ENCODE results near the gene NEK7. TPM values are rescaled to one million over a fixed set of nuclear protein-coding genes. Genes with fewer than 3 reads are reported as not detected.
"Not testable (repeated sequence)": the region's sequence is repeated elsewhere in the genome, so short reads cannot be mapped to it uniquely, and the experiment has no call there.

The NEK7 gene
- total RNA-seq, 2 donors from 2014 or later = 168 to 228 TPM

DNA sequence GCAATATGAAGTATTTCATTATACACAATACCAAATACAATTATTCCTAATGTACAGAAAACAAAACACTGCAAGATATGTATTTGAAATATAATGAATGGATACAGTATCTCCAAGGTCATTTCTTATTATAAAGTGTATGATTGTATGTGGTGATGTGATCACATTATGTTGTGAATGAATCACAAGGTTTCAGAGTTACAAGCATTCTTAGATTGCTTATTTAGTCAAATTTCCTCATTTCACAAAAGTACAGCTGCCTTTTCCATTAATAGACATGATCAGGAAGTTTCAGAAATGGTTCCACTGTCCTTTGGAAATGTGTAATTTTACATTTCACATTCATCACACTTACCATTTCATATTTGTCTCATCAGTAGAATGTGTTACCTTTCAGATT, 28.3 kb upstream of the NEK7 start:
- Histone ChIP-seq H3K27me3 (no peaks in the 10 kb centered on the region), H3K36me3 (no peaks in the 10 kb centered on the region), H3K9me3 (no peaks in the 10 kb centered on the region), H3K27ac (no peak overlapping the region), H3K4me1 (peaks cover 0 to 16% of the 10 kb centered on the region in 2 donors), H3K4me3 (no peak overlapping the region)
- DNase-seq (ENCODE audit: low spot score) = no peak
- TF ChIP-seq, protein P1, sequence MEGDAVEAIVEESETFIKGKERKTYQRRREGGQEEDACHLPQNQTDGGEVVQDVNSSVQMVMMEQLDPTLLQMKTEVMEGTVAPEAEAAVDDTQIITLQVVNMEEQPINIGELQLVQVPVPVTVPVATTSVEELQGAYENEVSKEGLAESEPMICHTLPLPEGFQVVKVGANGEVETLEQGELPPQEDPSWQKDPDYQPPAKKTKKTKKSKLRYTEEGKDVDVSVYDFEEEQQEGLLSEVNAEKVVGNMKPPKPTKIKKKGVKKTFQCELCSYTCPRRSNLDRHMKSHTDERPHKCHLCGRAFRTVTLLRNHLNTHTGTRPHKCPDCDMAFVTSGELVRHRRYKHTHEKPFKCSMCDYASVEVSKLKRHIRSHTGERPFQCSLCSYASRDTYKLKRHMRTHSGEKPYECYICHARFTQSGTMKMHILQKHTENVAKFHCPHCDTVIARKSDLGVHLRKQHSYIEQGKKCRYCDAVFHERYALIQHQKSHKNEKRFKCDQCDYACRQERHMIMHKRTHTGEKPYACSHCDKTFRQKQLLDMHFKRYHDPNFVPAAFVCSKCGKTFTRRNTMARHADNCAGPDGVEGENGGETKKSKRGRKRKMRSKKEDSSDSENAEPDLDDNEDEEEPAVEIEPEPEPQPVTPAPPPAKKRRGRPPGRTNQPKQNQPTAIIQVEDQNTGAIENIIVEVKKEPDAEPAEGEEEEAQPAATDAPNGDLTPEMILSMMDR (IDR thresholded peaks at IDR 0.05) = no peak

DNA sequence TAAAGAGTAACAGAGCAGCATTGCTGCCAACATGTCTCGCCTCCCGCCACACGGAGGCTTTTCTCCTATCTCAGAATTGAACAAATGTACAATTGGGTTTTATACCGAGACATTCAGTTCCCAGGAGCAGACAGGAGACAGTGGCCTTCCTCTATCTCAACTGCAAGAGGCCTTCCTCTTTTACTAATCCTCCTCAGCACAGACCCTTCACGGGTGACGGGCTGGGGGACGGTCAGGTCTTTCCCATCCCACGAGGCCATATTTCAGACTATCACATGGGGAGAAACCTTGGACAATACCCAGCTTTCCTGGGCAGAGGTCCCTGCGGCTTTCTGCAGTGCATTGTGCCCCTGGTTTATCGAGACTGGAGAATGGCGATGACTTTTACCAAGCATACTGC, 26.7 kb upstream of the NEK7 start:
- not testable (repeated sequence) for H3K27ac ChIP-seq; DNase-seq (ENCODE audit: low spot score); H3K27me3 ChIP-seq; H3K4me3 ChIP-seq; H3K36me3 ChIP-seq; H3K9me3 ChIP-seq
- peaks cover 0 to 16% of the 10 kb centered on the region in 2 donors for H3K4me1 ChIP-seq

GRCh38 chr1:198132060-198132781, 24.6 kb upstream of the NEK7 start:
- H3K27ac ChIP-seq = no peak overlapping the region
- no peaks in the 10 kb centered on the region for H3K27me3 ChIP-seq
- H3K4me1 ChIP-seq = no peaks in the 10 kb centered on the region
- H3K36me3 ChIP-seq = no peaks in the 10 kb centered on the region
- DNase-seq (ENCODE audit: low spot score) = no peak
- no peaks in the 10 kb centered on the region for H3K9me3 ChIP-seq
- no peak overlapping the region for H3K4me3 ChIP-seq
- TF ChIP-seq, protein P1 (IDR thresholded peaks at IDR 0.05) = no peak

DNA sequence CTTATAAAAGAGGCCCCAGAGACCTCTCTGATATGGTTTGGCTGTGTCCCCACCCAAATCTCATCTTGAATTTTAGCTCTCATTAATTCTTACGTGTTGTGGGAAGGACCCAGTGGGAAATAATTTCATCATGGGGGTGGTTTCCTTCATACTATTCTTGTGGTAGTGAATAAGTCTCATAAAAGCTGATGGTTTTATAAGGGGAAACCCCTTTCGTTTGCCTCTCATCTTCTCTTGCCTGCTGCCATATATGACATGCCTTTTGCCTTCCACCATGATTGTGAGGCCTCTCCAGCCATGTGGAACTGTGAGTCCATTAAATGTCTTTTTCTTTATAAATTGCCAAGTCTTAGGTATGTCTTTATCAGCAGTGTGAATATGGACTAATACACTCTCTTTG, 22.5 kb upstream of the NEK7 start:
- Histone ChIP-seq H3K4me3 (no peak overlapping the region), H3K27me3 (no peaks in the 10 kb centered on the region), H3K9me3 (no peaks in the 10 kb centered on the region), H3K4me1 (no peaks in the 10 kb centered on the region), H3K36me3 (no peaks in the 10 kb centered on the region), H3K27ac (no peak overlapping the region)
- TF ChIP-seq, protein P1 (IDR thresholded peaks at IDR 0.05) = no peak
- DNase-seq (ENCODE audit: low spot score) = no peak

DNA sequence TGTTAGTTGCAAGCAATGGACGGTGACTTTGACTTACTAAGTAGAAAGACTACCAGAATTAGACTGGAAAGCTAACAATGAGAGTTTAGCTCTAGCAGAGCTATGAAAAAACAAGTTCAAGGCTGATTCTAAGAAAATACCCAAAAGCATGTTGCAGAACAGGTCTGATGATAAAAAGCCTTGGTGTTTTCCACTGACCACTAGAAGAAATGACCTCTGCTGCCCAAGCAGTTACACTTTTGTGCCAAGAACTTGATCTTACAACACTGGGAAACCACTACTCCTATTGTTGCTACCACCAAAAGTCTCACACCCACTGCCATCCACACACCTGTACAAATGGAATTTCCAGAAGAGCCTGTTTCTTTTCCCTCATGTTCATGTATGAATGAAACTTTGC, 21.4 kb upstream of the NEK7 start:
- no peak for DNase-seq (ENCODE audit: low spot score)
- Histone ChIP-seq H3K36me3 (no peaks in the 10 kb centered on the region), H3K4me3 (no peak overlapping the region), H3K9me3 (no peaks in the 10 kb centered on the region), H3K27me3 (no peaks in the 10 kb centered on the region), H3K27ac (no peak overlapping the region), H3K4me1 (no peaks in the 10 kb centered on the region)
- TF ChIP-seq, protein P1 (IDR thresholded peaks at IDR 0.05) = no peak

- no peaks in the 10 kb centered on the region for H3K9me3 ChIP-seq
- H3K27ac ChIP-seq = no peak overlapping the region
- TF ChIP-seq, protein P1 (IDR thresholded peaks at IDR 0.05) = no peak
These were observed 15.0 kb upstream of the NEK7 start for GRCh38 chr1:198141668-198142351.

More at GRCh38 chr1:198141668-198142351, 15.0 kb upstream of the NEK7 start:
- DNase-seq (ENCODE audit: low spot score) = no peak
- H3K4me3 ChIP-seq = no peak overlapping the region
- H3K4me1 ChIP-seq = no peaks in the 10 kb centered on the region
- H3K36me3 ChIP-seq = no peaks in the 10 kb centered on the region
- no peaks in the 10 kb centered on the region for H3K27me3 ChIP-seq

Data from right atrium auricular region (tissue), 2 donors.